ENCODE data around the gene CYB5R4.

CYB5R4 gene

DNA sequence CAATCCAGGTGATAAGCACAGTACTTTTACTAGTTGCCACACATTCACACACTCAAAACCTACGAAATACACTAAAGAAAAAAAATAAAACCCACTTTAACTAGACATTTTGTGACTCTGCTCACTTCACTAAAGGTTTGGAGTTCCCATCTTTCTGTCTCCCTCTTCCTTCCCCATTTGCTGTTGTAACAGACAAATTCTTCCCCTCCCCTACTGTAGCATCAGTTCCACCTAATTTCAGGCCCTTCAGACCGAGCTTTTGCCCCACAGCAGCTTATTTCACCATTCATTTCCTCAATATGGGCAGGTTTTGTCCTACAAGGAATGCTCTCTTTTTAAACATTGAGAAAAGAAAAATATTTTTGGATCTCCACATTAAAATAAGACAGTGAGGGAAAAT is 142.7 kb downstream of the CYB5R4 start:
- DNase-seq (ENCODE audit: low read depth), result no peak
- no peak overlapping the region for H3K4me3 ChIP-seq (ENCODE audit: low read depth, low read length)
- no peak for TF ChIP-seq CTCF (conservative IDR thresholded peaks at IDR 0.05; ENCODE audit: low read depth, low read length)

DNA sequence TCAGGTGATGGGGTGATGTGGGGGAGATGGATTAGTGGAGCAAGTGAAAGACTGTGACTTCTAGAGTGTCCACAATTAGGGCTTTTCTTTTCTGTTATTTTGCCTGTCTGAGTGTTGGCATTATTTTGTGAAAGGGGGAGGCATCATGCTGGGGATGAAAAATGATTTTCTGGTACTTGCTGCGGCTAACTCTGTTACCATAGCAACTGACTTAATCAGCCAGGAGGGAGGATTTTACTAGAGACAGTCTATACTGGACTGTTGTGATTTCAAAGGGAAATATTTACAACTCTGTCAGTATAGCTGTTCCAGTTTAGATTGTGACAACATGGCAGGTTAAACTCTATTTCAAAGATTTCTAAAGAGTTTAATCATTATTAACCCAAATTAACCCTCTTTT is 143.6 kb downstream of the CYB5R4 start:
- no peak overlapping the region for H3K4me3 ChIP-seq (ENCODE audit: low read depth, low read length)
- TF ChIP-seq CTCF (conservative IDR thresholded peaks at IDR 0.05; ENCODE audit: low read depth, low read length), result no peak
- DNase-seq (ENCODE audit: low read depth), result no peak

- no peak overlapping the region for H3K4me3 ChIP-seq (ENCODE audit: low read depth, low read length)
- no peak for TF ChIP-seq CTCF (conservative IDR thresholded peaks at IDR 0.05; ENCODE audit: low read depth, low read length)
- no peak for DNase-seq (ENCODE audit: low read depth)
These were observed 144.2 kb downstream of the CYB5R4 start for GRCh38 chr6:84003654-84004053.

DNA sequence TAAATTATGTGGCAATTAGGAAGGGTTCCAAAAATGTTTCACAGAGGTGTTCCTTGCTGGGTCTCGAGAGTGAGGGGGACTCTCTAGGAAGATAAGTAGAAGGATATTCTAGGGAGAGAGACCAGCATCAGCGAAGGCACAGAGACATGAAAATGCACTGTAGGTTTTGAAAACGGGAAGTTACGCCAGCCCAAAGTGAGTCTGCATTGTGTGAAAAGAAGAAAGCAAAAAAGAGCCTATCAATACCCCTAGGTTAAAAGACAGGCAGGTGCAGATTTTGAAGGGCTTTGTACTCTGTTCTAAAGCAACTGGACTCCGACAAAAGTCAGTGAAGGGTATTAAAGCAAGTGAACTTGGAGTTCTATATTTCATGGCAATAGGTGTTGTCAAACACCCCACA is 148.4 kb downstream of the CYB5R4 start:
- no peak for DNase-seq (ENCODE audit: low read depth)
- no peak overlapping the region for H3K4me3 ChIP-seq (ENCODE audit: low read depth, low read length)
- no peak for TF ChIP-seq CTCF (conservative IDR thresholded peaks at IDR 0.05; ENCODE audit: low read depth, low read length)

- TF ChIP-seq CTCF (conservative IDR thresholded peaks at IDR 0.05; ENCODE audit: low read depth, low read length), result no peak
- DNase-seq (ENCODE audit: low read depth), result no peak
- no peak overlapping the region for H3K4me3 ChIP-seq (ENCODE audit: low read depth, low read length)
These were observed 153.9 kb downstream of the CYB5R4 start for GRCh38 chr6:84013354-84013753.

GRCh38 chr6:84013931-84014330 is 154.4 kb downstream of the CYB5R4 start:
- no peak for TF ChIP-seq CTCF (conservative IDR thresholded peaks at IDR 0.05; ENCODE audit: low read depth, low read length)
- no peak for DNase-seq (ENCODE audit: low read depth)

GRCh38 chr6:84016029-84016428 is 156.5 kb downstream of the CYB5R4 start:
- DNase-seq (ENCODE audit: low read depth), result no peak
- TF ChIP-seq CTCF (conservative IDR thresholded peaks at IDR 0.05; ENCODE audit: low read depth, low read length), result no peak
- no peak overlapping the region for H3K4me3 ChIP-seq (ENCODE audit: low read depth, low read length)

More at GRCh38 chr6:84013931-84014330, 154.4 kb downstream of the CYB5R4 start:
- no peak overlapping the region for H3K4me3 ChIP-seq (ENCODE audit: low read depth, low read length)
